ENCODE results near the gene KIFAP3.
A peak's percentile ranks its signal among the peaks of the same experiment; 100 is the strongest.
"Not testable (repeated sequence)": the region's sequence is repeated elsewhere in the genome, so short reads cannot be mapped to it uniquely, and the experiment has no call there.

Gene KIFAP3

DNA sequence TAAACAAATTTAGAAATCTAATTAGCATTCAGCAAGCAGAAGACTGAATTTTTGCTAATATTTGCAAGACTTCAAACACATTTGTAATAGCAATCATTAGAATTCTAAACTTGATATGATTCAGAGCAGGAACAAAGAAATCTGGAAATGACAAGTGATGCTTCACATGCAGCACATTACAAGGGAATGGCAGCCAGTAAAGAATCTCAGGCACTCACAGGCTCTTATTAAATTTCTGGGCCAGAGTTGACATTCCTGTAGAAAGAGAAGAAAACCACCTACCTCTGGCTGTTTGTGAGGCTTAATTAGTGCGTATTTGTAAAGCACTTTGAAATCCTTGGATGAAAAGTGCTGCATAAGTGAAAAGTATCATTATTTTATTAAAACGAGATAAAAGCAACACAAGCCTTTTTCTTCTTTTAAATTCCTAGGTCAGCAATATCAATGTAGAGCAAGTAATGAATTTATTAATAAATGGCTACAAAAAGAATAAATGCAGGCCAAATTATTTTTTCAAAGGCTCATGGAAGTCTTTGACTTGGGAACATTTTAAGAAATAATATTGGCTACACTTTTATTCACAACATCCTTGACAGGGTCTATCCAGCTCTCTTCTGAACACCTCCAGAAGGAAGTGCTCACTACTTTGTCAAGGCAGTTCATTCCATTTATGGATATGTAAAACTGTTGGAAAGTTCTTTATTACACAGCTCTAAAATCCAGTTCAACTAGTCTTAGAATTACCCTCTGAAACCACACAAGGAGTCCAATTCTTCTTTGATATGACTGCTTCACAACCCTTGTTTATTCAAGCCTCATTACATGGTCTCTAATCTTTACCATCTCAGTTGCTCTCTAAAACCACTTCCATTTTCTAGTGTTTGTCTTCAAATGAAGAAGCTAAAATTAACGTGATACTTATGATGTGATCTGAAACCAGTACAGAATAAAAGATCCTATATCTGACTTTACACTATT, 148.7 kb downstream of the KIFAP3 start:
- no peak overlapping the region for H3K4me3 ChIP-seq (replicated peaks in 1 of 2; ENCODE audit: low read depth in 2 of 2, low read length in 2 of 2)
- TF ChIP-seq, protein P1, sequence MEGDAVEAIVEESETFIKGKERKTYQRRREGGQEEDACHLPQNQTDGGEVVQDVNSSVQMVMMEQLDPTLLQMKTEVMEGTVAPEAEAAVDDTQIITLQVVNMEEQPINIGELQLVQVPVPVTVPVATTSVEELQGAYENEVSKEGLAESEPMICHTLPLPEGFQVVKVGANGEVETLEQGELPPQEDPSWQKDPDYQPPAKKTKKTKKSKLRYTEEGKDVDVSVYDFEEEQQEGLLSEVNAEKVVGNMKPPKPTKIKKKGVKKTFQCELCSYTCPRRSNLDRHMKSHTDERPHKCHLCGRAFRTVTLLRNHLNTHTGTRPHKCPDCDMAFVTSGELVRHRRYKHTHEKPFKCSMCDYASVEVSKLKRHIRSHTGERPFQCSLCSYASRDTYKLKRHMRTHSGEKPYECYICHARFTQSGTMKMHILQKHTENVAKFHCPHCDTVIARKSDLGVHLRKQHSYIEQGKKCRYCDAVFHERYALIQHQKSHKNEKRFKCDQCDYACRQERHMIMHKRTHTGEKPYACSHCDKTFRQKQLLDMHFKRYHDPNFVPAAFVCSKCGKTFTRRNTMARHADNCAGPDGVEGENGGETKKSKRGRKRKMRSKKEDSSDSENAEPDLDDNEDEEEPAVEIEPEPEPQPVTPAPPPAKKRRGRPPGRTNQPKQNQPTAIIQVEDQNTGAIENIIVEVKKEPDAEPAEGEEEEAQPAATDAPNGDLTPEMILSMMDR (IDR thresholded peaks at IDR 0.05; ENCODE audit: low read depth, low read length), result no peak
- peak in 1 of 2 donors; percentile 33 for DNase-seq (ENCODE audit: low read depth in 2 of 2)

DNA sequence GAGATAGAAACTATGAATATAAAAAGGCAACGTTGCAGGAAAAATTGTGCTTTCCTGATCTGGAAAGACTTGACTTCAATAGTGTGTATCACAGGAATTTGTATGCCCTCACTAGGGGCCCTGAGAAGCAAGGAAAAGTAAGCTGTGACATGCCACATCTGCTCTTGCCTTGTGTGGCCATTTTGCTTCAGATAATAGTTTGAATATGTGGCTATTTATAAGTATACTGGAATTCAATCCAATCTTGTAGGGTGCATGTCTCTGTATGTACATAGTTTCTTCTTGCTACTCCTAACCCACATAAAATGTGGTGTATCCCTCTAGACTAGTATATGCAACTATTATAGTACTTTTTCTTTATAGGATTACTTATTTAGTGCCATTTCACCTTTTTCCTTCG, 149.7 kb downstream of the KIFAP3 start:
- H3K4me3 ChIP-seq (replicated peaks in 1 of 2; ENCODE audit: low read depth in 2 of 2, low read length in 2 of 2), result no peak overlapping the region
- TF ChIP-seq, protein P1 (IDR thresholded peaks at IDR 0.05; ENCODE audit: low read depth, low read length), result no peak
- no peak for DNase-seq (ENCODE audit: low read depth in 2 of 2)

DNA sequence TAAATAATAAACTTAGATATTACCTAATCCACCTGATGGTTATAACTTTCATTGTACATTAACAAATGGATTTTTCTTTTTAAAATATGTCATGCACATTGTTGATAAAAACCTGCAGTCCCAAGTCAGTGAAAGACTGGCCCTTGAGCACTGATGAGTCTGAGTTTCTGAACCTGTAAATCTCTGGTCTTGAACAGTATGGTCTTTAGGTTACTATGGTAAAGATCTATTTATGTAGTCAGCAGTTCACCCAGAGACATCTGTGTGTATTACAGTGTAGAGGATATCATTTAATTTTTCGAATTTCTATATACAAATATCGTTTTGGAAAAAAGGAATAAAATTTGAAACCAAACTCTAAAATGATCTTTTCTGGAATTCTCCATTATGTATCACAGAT, 150.4 kb downstream of the KIFAP3 start:
- no peak overlapping the region for H3K4me3 ChIP-seq (replicated peaks in 1 of 2; ENCODE audit: low read depth in 2 of 2, low read length in 2 of 2)
- TF ChIP-seq, protein P1 (IDR thresholded peaks at IDR 0.05; ENCODE audit: low read depth, low read length), result no peak
- DNase-seq (ENCODE audit: low read depth in 2 of 2), result no peak

DNA sequence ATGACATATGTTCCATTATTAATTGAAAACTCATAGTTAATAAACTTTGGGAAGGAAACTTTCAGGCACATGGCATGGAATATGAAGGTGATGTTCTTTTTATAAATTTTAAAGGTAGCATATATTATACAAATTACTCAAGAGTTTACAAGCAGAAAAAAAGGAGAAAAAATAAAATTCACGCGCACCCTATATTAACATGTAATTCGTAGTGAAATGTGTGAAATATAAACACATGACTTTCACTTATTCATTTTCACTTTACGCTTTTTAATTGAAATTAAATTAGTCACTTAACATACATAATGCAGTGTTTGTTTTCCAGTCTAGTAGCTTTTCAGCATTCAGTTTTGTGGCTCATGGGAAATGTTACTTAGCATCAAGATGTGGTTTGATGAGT, 153.4 kb downstream of the KIFAP3 start:
- DNase-seq (ENCODE audit: low read depth in 2 of 2), result no peak

DNA sequence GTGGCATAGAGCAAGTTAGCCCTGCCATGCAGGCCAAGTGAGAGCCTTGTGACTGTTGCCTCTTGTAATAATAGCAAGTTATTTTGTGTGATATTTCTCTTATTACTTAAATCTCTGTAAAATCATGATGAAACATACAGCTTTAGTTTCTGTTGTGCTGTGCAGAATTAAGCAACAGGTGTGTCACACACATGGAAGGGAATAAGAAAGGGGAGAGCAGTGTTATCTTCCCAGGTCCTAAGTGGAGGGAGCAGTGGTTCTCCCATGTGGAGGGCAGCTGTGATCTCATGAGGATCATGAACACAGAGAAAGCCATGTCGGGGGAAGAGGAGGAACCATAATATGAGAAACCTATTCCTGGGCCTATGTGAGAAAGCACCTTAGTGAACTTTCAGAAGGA, 155.6 kb downstream of the KIFAP3 start:
- no peak for DNase-seq (ENCODE audit: low read depth in 2 of 2)
- TF ChIP-seq, protein P1 (IDR thresholded peaks at IDR 0.05; ENCODE audit: low read depth, low read length), result no peak
- no peak overlapping the region for H3K4me3 ChIP-seq (replicated peaks in 1 of 2; ENCODE audit: low read depth in 2 of 2, low read length in 2 of 2)

More for the DNA sequence above, 153.4 kb downstream of the KIFAP3 start:
- TF ChIP-seq, protein P1 (IDR thresholded peaks at IDR 0.05; ENCODE audit: low read depth, low read length), result no peak
- no peak overlapping the region for H3K4me3 ChIP-seq (replicated peaks in 1 of 2; ENCODE audit: low read depth in 2 of 2, low read length in 2 of 2)

DNA sequence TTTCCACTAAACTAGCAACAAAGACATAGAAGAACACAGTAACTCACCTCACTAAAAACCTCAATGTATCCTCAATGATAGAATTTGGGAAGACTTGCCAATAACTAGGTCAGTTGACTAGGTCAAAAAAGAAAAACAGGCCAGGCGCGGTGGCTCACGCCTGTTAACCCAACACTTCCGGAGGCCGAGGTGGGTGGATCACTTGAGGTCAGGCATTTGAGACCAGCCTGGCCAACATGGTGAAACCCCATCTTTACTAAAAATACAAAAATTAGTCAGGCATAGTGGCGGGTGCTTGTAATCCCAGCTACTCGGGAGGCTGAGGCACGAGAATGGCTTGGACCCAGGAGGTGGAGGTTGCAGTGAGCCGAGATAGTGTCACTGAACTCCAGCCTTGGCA, 156.3 kb downstream of the KIFAP3 start:
- H3K4me3 ChIP-seq (replicated peaks in 1 of 2; ENCODE audit: low read depth in 2 of 2, low read length in 2 of 2); DNase-seq (ENCODE audit: low read depth in 2 of 2): not testable (repeated sequence)

DNA sequence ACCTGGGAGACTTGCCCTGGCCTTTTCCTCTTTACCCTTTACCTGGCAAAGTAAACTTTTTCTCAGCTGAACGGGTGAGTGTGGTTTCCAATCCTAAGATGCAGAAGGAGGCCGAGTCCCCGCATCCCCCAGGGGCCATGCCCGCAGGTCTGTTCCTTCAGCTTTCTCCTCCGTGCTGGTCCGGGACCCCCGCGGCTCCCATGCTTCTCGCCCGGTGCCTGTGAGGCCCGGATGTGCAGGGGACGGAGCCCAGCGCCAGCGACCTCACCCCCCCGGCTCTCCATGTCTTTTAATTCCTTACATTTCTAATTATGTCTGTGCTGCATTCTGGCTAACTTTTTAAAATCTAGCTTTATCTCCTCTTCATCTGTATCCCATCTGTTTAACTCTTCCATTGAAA, 159.3 kb downstream of the KIFAP3 start:
- no peak overlapping the region for H3K4me3 ChIP-seq (replicated peaks in 1 of 2; ENCODE audit: low read depth in 2 of 2, low read length in 2 of 2)
- TF ChIP-seq, protein P1 (IDR thresholded peaks at IDR 0.05; ENCODE audit: low read depth, low read length), result no peak
- no peak for DNase-seq (ENCODE audit: low read depth in 2 of 2)
